IMR-90 (cell line): ENCODE data around the gene CDK18. TPM values are rescaled to one million over a fixed set of nuclear protein-coding genes. Genes with fewer than 3 reads are reported as not detected.

Source experiments
- ATAC-seq: fragments of 200-7000 bp; cut with Tn5 transposase; 2 replicates; pipeline ENCODE4 v1.9.1; 2020; ENCODE audit warnings: low read depth, mild to moderate bottlenecking, moderate library complexity
- BruUV-seq: library from RNA; stranded (reverse); fragments of 400-500 nt; replicated peaks from 2 replicates; lab custom pipeline; 2021; lab: Mats Ljungman, UMichigan
- CTCF ChIA-PET: fragments of 300-600 bp; formaldehyde crosslinking; extraction: SDS; loops from one replicate; lab custom pipeline; 2021; ENCODE audit warnings: antibody characterized with exemption; lab: Yijun Ruan, JAX
- POLR2A ChIA-PET: fragments of 300-600 bp; sonication (Branson Sonifier 250); formaldehyde crosslinking; loops from one replicate; lab custom pipeline; 2022; ENCODE audit warnings: antibody characterized with exemption; ENCODE audit not compliant: unreplicated experiment; lab: Charles Lee
- DNase-seq: peaks from one replicate; pipeline ENCODE4 v3.0.0; 2013
- H2AFZ ChIP-seq: replicated peaks from 2 replicates; pipeline ENCODE3; 2013; ENCODE audit warnings: low read length, mild to moderate bottlenecking; ENCODE audit not compliant: poor library complexity
- H2AK5ac ChIP-seq: 2 replicates; pipeline ENCODE4 v1.6.1; 2013; ENCODE audit warnings: low read depth, low read length, inconsistent platforms
- H2AK9ac ChIP-seq: replicated peaks from 2 replicates; pipeline ENCODE3; 2013; ENCODE audit warnings: mild to moderate bottlenecking, low read depth, low read length, moderate library complexity; ENCODE audit not compliant: poor library complexity
- H2BK120ac ChIP-seq: 2 replicates; pipeline ENCODE4 v1.6.1; 2013; ENCODE audit warnings: low read depth, low read length, inconsistent platforms
- H2BK15ac ChIP-seq: 3 replicates; pipeline ENCODE4 v1.6.1; 2013; ENCODE audit warnings: low read depth, low read length, inconsistent platforms
- H2BK20ac ChIP-seq: 2 replicates; pipeline ENCODE4 v1.6.1; 2013; ENCODE audit warnings: low read depth, mild to moderate bottlenecking, inconsistent platforms, low read length, moderate library complexity
- H2BK5ac ChIP-seq: 2 replicates; pipeline ENCODE4 v1.6.1; 2013; ENCODE audit warnings: mild to moderate bottlenecking, low read depth, low read length, inconsistent platforms; ENCODE audit not compliant: poor library complexity, severe bottlenecking
- H3K14ac ChIP-seq: replicated peaks from 2 replicates; pipeline ENCODE4 v1.6.1; 2013; ENCODE audit warnings: low read depth, low read length, inconsistent platforms
- H3K18ac ChIP-seq: 2 replicates; pipeline ENCODE4 v1.6.1; 2013; ENCODE audit warnings: low read depth, low read length, control low read depth
- H3K23ac ChIP-seq: 2 replicates; pipeline ENCODE4 v1.6.1; 2013; ENCODE audit warnings: low read depth, low read length, inconsistent platforms
- H3K27ac ChIP-seq: 2 replicates; pipeline ENCODE4 v1.5.1; 2013; ENCODE audit warnings: mild to moderate bottlenecking, control low read depth, low read length; ENCODE audit not compliant: insufficient read depth
- H3K27me3 ChIP-seq: 2 replicates; pipeline ENCODE4 v1.6.1; 2013; ENCODE audit warnings: low read length; ENCODE audit not compliant: control insufficient read depth, insufficient read depth
- H3K36me3 ChIP-seq: 2 replicates; pipeline ENCODE4 v1.6.1; 2013; ENCODE audit warnings: low read length, mixed read lengths; ENCODE audit not compliant: control insufficient read depth, insufficient read depth
- H3K4ac ChIP-seq: 2 replicates; pipeline ENCODE4 v1.6.1; 2013; ENCODE audit warnings: low read depth, low read length, inconsistent platforms
- H3K4me1 ChIP-seq: 2 replicates; pipeline ENCODE4 v1.6.1; 2013; ENCODE audit warnings: low read length, mixed read lengths; ENCODE audit not compliant: control insufficient read depth, insufficient read depth
- H3K4me2 ChIP-seq: 2 replicates; pipeline ENCODE4 v1.6.1; 2013; ENCODE audit warnings: low read depth, mild to moderate bottlenecking, control low read depth, low read length, moderate library complexity
- H3K4me3 ChIP-seq: 2 replicates; pipeline ENCODE4 v1.5.1; 2013; ENCODE audit warnings: low read depth, mild to moderate bottlenecking, control low read depth, low read length, moderate library complexity; ENCODE audit not compliant: insufficient read depth
- H3K56ac ChIP-seq: 2 replicates; pipeline ENCODE4 v1.6.1; 2013; ENCODE audit warnings: low read length, inconsistent platforms; ENCODE audit not compliant: insufficient read depth; ENCODE audit errors: extremely low read depth
- H3K79me1 ChIP-seq, 2 experiments: 2 replicates each; pipeline ENCODE4 v1.6.1; 2013; ENCODE audit warnings: low read length in 2 of 2, inconsistent platforms in 1 of 2, low read depth in 1 of 2
- H3K9ac ChIP-seq: 2 replicates; pipeline ENCODE4 v1.6.1; 2013; ENCODE audit warnings: low read depth, low read length, control low read depth
- H3K9me1 ChIP-seq: 2 replicates; pipeline ENCODE4 v1.6.1; 2013; ENCODE audit warnings: low read length, inconsistent platforms; ENCODE audit not compliant: insufficient read depth
- H3K9me3 ChIP-seq: 2 replicates; pipeline ENCODE4 v1.6.1; 2013; ENCODE audit warnings: low read length; ENCODE audit not compliant: control insufficient read depth, insufficient read depth
- H4K20me1 ChIP-seq: 2 replicates; pipeline ENCODE4 v1.6.1; 2013; ENCODE audit warnings: low read length, inconsistent platforms; ENCODE audit not compliant: insufficient read depth
- H4K5ac ChIP-seq: 2 replicates; pipeline ENCODE4 v1.6.1; 2013; ENCODE audit warnings: mild to moderate bottlenecking, low read depth, low read length, control low read depth
- H4K8ac ChIP-seq, 2 experiments: 2 replicates each; pipeline ENCODE4 v1.6.1; 2013; ENCODE audit warnings: low read depth in 2 of 2, low read length in 2 of 2, control low read depth in 1 of 2, inconsistent platforms in 1 of 2
- H4K91ac ChIP-seq: 2 replicates; pipeline ENCODE4 v1.6.1; 2013; ENCODE audit warnings: low read depth, low read length, inconsistent platforms; ENCODE audit not compliant: insufficient read depth
- CEBPB ChIP-seq: IDR thresholded peaks from 2 replicates; pipeline ENCODE4 v1.6.1; 2012; ENCODE audit warnings: low read depth, low read length, improper control_type of control experiment
- CTCF ChIP-seq: conservative IDR thresholded peaks from 2 replicates; pipeline ENCODE4 v1.5.1; 2012; ENCODE audit warnings: mild to moderate bottlenecking, low read depth, low read length, improper control_type of control experiment
- NFE2L2 ChIP-seq: fragments of 150-350 bp; IDR thresholded peaks from 2 replicates; pipeline ENCODE4 v1.6.1; 2016; ENCODE audit warnings: low read depth, mild to moderate bottlenecking, low read length
- WGBS, 2 experiments: methylation state at CpG; one replicate each; pipeline versions ENCODE4 v1.1.5 to v1.1.7; 2013; ENCODE audit warnings: missing lambda C conversion rate in 2 of 2; ENCODE audit not compliant: insufficient read length in 1 of 2; ENCODE audit errors: extremely low coverage in 2 of 2; 5-methylcytosine and 5-hydroxymethylcytosine counted together
- dilution Hi-C: fragments of 300-500 bp; cut with HindIII; formaldehyde crosslinking; loops from one replicate; pipeline ENCODE4 v1.14.3; 2018; ENCODE audit warnings: low sequenced_read_pairs; ENCODE audit not compliant: unreplicated experiment
- in situ Hi-C: fragments of 300-500 bp; cut with MboI; formaldehyde crosslinking; loops from 3 replicates; pipeline ENCODE4 v1.14.3; 2019; ENCODE audit warnings: low sequenced_read_pairs, inconsistent platforms, mixed read lengths
- intact Hi-C: fragments of 100-400 bp; cut with micrococcal nuclease; formaldehyde crosslinking; loops from 2 replicates; pipeline ENCODE4 v1.10.0; 2022
- polyA plus RNA-seq, 3 experiments: library from polyadenylated mRNA; depleted of rRNA; stranded (reverse); fragments of >200 nt; gene quantifications; 2 replicates each; pipeline ENCODE4 v1.2.3, GENCODE V29; 2012; ENCODE audit warnings: low replicate concordance in 1 of 3
- total RNA-seq: library from RNA; depleted of rRNA; stranded (reverse); fragments of >200 nt; gene quantifications from 2 replicates; pipeline ENCODE4 v1.2.3, GENCODE V29; 2012

CDK18 gene
- total and polyA plus RNA-seq, 2 of the 4 experiments (the other 2 are of a cell fraction), result 0.18 to 0.48 TPM

- no peak overlapping the region for H2BK5ac ChIP-seq
- H3K79me1 ChIP-seq, result no peaks in the 10 kb centered on the region
- no peak for ATAC-seq
- H3K4me1 ChIP-seq, result no peaks in the 10 kb centered on the region
- H3K36me3 ChIP-seq, result no peaks in the 10 kb centered on the region
- POLR2A ChIA-PET, result no interaction called here
- dilution Hi-C loops (no loop called here), intact Hi-C loops (no loop called here), in situ Hi-C loops (no loop called here)
- no peak overlapping the region for H2AFZ ChIP-seq
- H3K4me3 ChIP-seq, result no peak overlapping the region
- no peaks in the 10 kb centered on the region for H3K9me1 ChIP-seq
- no peak overlapping the region for H2BK20ac ChIP-seq
- no peaks in the 10 kb centered on the region for H3K9me3 ChIP-seq
- H3K23ac ChIP-seq, result no peak overlapping the region
- no peak overlapping the region for H3K4me2 ChIP-seq
- BruUV-seq, result no TSS peak
- whole genome bisulfite sequencing, 2 experiments, result 39% methylated on average over 2 of the region's 7 CpGs; no CpG with 5 or more reads in 1 of the 2 experiments
- no peaks in the 10 kb centered on the region for H4K20me1 ChIP-seq
- no peak overlapping the region for H2BK120ac ChIP-seq
- H3K27ac ChIP-seq, result no peak overlapping the region
- no peak overlapping the region for H2AK5ac ChIP-seq
- H4K8ac ChIP-seq, result no peak overlapping the region
- DNase-seq, result no peak
- no peak overlapping the region for H3K14ac ChIP-seq
- H3K27me3 ChIP-seq, result peaks cover 44% of the 10 kb centered on the region
- H3K4ac ChIP-seq, result no peak overlapping the region
- H4K91ac ChIP-seq, result no peak overlapping the region
- H3K56ac ChIP-seq, result no peak overlapping the region
- no peak overlapping the region for H3K18ac ChIP-seq
- CTCF ChIA-PET, result interaction anchor here (1.3 kb wide), 1 partner anchor 10 kb away, joined by 6 read pairs; no protein-coding TSS in a partner anchor
- H2BK15ac ChIP-seq, result no peak overlapping the region
- H4K5ac ChIP-seq, result no peak overlapping the region
- peak overlapping the region; percentile 50 for H2AK9ac ChIP-seq
- no peak overlapping the region for H3K9ac ChIP-seq
- no peak for TF ChIP-seq CTCF
- TF ChIP-seq NFE2L2, result no peak
- TF ChIP-seq CEBPB, result no peak
Observed at GRCh38 chr1:205533748-205534443, 29.4 kb downstream of the CDK18 start.
